NCI-H1417 treated with DMSO at 0.1 percent for 48 hours (cell line): ENCODE data around the gene NFASC.

Source experiments
- DNase-seq: peaks from one replicate; lab custom pipeline; 2025; lab: John Stamatoyannopoulos, UW

The NFASC gene

DNA sequence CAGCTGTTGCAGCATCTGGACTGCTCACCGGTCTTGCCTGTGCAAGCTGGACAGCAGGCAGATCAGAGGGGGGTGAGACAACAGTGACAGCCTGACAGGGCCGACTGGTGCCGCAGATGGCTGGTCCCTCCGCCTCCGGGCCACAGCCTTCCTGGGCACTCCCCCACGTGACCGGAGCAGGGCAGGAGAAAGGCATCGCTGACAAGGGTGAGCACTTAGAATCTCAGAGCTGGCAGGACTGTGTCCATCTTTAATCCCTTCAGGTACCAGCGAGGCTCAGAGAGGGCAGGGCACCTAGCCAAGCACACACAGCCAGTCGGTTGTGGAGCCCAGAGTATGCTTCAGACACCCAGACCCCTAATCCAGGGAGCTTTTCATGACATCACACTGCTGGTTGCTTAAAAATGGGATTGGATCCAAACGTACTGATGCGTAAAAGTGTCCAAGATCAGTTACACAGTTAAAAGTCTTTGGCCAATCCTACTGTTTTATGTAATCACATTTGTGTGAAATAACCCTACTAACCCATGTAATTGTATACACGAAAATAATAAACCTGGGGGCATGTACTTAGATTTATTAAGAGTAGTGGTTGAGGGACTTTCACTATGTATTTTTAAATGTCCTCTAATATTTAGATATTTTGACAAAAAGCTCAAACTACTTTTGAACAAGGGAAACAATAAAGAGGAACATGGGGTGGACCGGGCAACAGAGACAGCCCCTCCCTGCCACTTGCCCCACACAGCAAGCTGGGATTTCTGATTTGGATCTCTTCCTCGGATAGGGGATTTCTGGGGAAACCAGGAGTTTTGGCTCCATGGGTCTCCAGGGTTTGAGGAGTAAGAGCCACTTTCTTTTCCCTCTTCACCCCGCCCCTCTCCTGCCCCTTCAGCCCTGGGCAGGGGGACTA lies 171.6 kb downstream of the NFASC start:
- DNase-seq, result no peak

GRCh38 chr1:205042911-205043806 lies 172.5 kb downstream of the NFASC start, which contains the start of gene CNTN2:
CNTN2 (plus strand) TSS chr1:205043212; CDS start chr1:205053186, 9,974 bp downstream.
- DNase-seq, result peak; percentile 3

DNA sequence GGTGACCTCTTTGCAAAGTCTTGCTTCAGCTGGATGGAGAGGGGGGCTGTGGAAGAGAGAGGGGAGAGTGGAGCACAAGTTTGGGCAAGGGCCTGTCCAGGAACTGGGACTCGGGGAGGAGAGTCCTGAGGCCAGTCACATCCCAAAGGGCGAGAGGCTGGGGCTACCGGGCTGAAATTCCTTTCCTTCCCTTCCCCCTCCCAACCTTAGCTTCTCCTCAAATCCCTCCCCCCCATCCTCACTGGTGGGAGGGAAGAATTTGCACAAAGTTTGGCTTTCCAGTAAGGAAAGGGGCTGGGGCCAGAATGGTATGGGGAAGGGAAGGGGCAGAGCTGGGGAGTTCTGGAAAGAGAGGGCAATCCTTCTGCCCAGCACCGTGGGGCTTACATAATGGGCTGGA lies 173.2 kb downstream of the NFASC start:
- DNase-seq, result no peak

DNA sequence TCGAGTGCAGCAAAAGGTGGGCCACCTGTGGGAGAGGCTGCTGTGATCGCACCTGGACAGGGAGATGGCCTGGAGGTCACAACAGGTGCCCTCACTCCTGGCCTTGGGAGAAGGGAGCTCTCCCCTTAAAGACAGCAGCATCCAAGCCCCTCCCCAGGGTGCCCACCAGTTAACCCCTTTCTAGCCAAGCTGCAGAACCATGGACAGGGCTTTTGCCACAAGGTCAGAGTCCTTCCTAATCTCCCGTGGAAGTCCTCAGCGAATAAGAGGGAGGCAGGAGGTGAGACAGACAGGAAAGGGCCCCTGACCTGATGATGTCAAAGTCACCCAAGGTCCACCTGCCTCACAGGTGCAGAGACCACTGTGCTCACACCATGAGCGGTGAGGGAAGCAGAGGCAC lies 174.1 kb downstream of the NFASC start:
- no peak for DNase-seq

- no peak for DNase-seq
Measured at GRCh38 chr1:205045146-205045545, 174.5 kb downstream of the NFASC start.

GRCh38 chr1:205046870-205047269 lies 176.2 kb downstream of the NFASC start:
- DNase-seq, result no peak

DNA sequence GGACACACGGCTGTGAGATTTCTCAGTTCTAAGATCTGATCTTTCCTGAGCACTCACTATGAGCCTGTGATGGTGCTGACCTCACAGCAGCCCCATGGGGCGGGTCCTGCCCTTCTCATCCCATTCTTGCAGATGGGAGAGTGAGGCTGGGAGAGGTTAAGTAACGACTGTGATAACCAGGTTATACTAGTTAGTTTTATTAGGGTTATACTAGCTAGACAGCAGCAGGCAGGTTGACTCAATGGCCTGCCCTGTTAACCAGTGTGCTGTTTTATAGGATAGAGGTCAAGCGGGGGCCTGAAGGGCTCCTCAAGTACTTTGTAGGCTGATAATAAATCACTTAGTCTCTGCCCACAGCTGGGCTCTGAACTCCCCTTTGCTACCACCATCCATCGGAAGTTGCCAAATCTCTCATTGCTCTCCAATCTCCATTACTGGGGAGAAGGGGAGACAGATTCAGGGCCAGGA lies 177.1 kb downstream of the NFASC start:
- no peak for DNase-seq

DNA sequence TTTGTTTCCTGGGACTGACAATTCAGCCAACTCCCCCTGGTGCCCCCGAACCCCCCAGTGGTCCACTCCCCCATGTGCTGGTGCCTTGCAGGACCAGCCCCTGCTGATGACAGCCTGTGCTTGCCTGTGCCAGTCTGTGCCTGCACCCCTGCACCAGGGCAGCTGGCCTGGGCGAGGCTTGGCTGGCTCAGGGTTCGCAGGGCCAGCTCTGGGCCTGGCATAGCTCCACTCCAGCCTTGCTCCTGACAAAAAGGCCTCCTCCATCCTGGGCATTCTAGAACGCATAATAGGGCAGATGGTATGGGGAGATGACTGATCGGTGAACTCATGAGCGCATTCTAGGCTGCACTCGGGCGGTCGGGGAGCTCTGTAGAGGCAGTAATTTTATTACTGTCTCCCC lies 177.7 kb downstream of the NFASC start:
- no peak for DNase-seq

DNA sequence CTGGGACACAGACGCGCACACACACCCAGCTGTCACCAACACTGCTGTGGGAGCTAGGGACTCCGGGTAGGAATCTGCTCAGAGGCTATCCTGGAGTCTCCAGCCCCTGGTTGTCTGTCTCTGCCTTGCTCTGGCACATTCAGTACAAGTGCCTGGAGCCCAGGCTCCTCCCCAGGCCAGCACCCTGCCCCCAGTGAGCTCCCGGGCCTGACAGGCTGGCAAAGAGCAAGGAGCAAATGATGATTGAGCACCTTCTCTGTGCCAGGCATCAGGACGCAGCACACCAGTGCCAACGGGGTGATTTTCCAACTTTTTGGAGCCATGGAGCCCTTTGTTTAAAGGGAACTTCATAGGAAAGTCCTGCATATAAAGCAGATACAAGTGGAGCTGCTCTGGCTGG lies 178.8 kb downstream of the NFASC start:
- DNase-seq, result no peak

GRCh38 chr1:205052690-205053089 lies 182.0 kb downstream of the NFASC start:
- DNase-seq, result no peak

DNA sequence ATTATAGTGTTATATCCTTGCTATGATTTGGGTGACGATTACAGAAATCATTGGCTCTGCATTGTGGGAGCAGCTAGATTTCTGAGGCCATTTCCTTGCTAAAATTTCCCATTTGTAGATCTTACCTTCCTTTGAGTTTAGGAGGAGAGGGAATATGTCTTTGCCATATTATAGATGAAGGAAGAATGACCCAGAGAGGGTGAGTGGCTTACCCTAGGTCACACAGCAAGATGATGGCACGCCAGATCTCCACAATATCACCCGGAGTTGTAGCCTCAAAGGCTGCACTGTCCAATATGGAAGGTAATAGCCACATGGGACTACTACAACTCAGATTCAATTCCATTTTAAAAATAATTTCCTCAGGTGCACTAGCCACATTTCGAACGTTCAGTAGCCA lies 182.6 kb downstream of the NFASC start:
- DNase-seq, result no peak

- DNase-seq, result no peak
Measured at GRCh38 chr1:205054013-205054412, 183.4 kb downstream of the NFASC start.

DNA sequence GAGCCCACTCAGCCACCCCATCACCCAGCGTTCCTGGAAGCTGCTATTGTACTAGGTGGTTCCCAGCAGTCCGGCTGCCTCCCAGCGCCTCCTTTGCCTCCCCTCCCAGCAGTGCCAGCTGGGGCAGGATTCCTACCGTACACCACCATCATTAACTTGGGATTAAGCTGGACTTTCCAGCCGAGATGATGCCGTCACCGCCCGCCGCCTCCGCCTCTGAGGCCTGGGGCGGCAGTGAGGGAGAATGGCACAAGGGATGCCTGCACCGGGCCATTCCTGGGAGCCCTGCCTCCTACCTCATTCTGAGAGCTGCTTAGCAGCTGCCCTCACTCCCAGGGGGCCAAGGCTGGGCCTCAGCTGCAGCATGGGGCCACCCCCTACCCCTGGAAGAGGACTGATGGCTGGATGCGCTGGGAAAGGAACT lies 185.5 kb downstream of the NFASC start:
- DNase-seq, result no peak

DNA sequence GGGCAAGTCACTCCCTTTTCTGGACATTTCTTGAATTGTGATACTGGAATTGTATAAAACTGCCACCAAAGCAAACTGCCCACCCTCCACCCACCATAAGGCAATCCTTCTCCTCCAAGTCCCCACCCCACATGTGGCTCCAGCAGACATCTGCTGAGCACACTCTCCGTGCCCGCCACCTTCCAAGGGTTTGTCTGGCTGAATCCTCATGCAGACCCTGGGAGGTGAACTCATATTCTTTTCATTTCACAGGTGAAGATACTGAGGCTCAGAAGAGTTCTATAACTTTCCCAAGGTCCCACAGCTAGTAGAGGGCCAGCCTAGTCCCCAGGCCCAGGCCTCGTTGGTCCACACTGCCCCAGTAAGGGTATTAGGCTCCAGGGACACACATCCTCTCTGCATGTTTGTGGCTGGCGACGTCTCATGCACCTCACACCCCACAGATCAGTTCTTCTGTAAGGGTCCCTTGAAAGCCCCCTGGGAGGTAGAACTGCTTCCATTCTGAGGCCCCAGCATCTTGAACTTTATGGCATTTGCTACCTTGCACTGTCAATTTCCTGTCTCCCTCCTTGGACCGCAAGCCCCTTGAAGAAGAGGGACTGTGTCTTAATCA lies 186.4 kb downstream of the NFASC start:
- DNase-seq, result no peak

DNA sequence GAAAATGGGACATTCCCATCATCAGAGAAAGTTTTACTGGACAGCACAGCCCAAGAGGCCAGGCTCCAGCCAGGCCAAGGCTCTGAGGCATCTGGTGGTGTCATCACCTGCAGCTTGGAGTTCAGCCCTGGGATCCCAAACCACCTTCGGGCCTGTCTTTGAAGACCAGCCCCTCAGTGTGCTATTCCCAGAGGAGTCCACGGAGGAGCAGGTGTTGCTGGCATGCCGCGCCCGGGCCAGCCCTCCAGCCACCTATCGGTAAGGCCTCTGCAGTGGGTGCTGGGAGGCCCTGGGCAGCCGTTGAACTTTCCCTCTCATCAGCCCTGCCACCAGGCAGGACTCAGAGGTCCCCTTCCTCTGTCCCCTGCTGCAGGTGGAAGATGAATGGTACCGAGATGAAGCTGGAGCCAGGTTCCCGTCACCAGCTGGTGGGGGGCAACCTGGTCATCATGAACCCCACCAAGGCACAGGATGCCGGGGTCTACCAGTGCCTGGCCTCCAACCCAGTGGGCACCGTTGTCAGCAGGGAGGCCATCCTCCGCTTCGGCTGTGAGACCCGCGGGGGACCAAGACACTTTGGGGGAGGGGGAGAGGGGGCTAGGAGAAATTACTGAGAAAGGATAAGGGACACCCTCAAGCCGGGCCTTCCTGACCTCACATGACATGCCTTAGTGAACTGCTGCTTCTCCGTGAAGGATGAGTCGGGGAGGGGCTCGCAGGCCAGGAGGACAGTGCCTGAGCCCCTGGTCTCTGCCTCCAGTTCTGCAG lies 187.3 kb downstream of the NFASC start:
- DNase-seq, result no peak

GRCh38 chr1:205058853-205059252 lies 188.2 kb downstream of the NFASC start:
- no peak for DNase-seq

DNA sequence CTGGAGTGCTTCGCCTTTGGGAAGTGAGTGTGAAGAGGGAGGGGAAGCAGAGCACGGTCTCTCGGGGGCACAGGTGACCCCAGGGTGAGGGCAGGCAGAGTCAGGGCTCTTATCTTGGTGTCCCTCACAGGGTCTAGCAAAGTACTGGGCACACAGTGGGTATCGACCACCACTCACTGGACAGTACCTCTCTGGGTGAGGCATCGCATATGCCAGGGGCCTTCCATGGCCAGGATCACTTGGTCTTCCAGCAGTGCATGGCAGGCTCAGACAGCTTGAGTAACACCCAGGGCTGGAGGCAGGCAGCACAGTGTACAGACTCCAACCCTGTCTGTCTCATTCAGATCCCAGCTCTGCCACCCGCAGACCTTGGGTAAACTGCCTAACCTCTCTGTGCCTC lies 189.0 kb downstream of the NFASC start:
- no peak for DNase-seq

DNA sequence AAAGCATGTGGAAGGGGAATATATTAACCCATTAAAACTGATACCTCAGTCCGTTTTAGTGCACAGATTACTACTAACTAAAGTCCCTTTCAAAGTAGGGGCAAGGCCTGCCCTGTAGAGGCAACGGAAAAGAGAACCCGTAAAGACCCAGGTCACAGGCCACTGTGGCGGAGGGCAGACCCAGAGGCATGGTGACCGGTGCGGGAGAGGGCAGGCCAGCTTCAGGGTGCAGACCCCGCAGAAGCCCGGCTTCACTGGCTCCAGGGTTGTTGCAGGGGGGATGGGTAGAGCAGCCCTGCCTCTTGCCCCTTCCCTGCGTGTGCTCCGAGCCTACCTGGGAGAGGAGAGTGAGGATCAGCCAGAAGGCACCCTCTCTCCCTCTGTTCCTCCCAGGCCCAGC lies 190.1 kb downstream of the NFASC start:
- no peak for DNase-seq

DNA sequence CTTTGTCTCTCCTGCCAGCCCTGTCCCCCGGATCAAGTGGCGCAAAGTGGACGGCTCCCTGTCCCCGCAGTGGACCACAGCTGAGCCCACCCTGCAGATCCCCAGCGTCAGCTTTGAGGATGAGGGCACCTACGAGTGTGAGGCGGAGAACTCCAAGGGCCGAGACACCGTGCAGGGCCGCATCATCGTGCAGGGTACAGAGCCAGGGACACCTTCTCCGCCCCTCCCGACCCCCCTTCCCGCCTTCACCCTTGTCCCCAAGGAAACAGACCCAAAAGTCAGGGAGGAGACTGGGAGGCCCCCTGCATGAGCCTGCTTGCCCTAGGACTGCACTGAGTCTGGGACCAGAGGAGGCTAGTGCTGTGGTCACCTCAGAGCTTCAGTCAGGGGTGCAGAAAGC lies 190.6 kb downstream of the NFASC start:
- DNase-seq, result no peak

GRCh38 chr1:205061665-205062069 lies 191.0 kb downstream of the NFASC start:
- DNase-seq, result peak; percentile 2

GRCh38 chr1:205062319-205062718 lies 191.7 kb downstream of the NFASC start:
- no peak for DNase-seq

DNA sequence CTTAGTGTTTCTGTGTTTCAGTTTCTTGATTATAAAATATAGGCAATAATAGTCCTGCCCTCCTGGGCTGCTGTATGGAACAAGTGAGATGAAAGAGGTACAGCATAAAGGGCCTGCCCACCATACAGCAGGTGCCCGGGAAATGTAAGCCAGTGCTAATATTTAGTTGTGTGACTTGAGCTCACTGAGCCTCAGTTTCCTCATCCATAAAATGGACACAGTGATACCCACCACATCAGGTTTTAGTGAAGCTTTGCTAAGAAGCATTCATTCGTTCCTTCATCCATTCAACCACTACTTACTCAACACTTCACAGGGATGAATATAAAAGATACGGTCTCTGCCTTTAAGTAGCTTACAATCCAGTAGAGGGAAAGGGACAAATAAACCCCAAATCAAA lies 192.2 kb downstream of the NFASC start:
- no peak for DNase-seq
